22Rv1 (cell line): ENCODE data around the gene CPAMD8.

Experiments
- CTCF ChIP-seq: fragments of 450-650 bp; IDR thresholded peaks from 2 replicates; pipeline ENCODE4 v1.5.1; 2017; ENCODE audit warnings: mild to moderate bottlenecking
- ZFX ChIP-seq: fragments of 450-650 bp; IDR thresholded peaks from 2 replicates; pipeline ENCODE4 v1.6.1; 2017; ENCODE audit warnings: antibody characterized with exemption, borderline replicate concordance

GRCh38 chr19:16872728-16873127, 153.9 kb downstream of the CPAMD8 start:
- TF ChIP-seq CTCF (no peak), ZFX (no peak)
